ENCODE data around the gene RAMP2.

RAMP2 gene

DNA sequence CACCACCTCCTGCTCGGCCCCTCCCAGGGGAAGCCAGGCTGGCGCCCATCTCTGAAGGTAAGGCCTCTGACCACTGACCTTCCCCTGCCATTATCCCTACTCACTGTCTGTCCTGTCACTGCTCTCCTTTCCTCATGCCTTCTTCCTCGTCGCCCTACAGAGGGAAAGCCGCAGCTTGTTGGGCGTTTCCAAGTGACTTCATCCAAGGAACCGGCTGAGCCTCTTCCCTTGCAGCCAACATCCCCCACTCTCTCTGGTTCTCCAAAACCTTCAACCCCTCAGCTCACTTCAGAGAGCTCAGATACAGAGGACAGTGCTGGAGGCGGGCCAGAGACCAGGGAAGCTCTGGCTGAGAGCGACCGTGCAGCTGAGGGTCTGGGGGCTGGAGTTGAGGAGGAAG, 34.4 kb downstream of the RAMP2 start:
- DNase-seq: no peak

GRCh38 chr17:42796066-42796758, 35.2 kb downstream of the RAMP2 start:
- no peak for DNase-seq

DNA sequence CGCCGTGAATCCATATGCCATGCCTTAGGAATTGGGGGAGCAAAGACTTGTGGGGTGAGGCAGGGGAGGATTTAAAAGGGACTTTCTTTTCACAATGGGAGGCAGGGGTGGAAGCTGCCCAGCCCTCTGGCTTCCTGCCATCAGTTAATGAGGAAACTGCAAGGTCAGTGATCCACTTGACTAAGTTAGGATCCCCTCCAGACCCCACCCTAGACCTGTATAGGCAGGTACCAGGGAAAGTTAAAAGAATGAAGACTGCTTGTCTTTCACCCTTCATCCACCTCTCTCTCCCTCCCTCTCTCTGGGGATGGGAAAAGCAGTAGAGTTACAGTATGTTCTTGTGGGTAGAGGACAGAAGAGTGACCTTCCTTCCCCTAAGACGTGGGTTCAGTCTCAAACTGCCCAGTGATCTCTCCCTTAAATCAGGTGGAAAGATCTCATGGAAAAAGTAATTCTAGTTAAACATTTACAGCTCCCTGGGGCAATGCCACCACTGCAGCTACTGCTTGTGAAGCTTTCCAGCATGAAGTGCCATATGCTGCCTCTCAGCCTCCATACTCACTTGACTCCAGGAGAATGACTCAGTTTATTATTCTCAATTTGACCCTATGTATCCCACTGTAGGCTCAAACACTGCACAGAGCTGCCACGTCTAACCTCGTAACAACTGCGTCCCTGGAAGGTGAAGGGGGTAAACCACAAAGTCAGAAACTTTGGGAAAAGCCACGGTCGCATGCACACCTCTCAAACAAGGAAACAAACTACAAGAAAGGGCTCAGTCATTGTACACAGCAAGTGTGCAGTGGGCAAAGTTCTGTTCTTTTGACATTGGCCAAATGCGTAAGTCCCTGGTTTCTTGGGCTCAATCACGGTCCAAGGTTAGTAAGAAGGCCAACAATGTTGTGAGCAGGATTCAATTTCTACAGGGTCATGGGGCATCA, 36.3 kb downstream of the RAMP2 start:
- no peak for DNase-seq

GRCh38 chr17:42798011-42798382, 37.0 kb downstream of the RAMP2 start:
- no peak for DNase-seq

- DNase-seq: peak; percentile 91
These were observed 37.7 kb downstream of the RAMP2 start, which contains the start of the genes CNTD1 and COA3 for GRCh38 chr17:42798383-42799380. Gene CNTD1, plus strand, starts transcription at chr17:42798861. Its CDS starts 207 bp downstream, at chr17:42799068. Gene COA3, minus strand, starts transcription at chr17:42798704. Its CDS starts 23 bp downstream, at chr17:42798681.

DNA sequence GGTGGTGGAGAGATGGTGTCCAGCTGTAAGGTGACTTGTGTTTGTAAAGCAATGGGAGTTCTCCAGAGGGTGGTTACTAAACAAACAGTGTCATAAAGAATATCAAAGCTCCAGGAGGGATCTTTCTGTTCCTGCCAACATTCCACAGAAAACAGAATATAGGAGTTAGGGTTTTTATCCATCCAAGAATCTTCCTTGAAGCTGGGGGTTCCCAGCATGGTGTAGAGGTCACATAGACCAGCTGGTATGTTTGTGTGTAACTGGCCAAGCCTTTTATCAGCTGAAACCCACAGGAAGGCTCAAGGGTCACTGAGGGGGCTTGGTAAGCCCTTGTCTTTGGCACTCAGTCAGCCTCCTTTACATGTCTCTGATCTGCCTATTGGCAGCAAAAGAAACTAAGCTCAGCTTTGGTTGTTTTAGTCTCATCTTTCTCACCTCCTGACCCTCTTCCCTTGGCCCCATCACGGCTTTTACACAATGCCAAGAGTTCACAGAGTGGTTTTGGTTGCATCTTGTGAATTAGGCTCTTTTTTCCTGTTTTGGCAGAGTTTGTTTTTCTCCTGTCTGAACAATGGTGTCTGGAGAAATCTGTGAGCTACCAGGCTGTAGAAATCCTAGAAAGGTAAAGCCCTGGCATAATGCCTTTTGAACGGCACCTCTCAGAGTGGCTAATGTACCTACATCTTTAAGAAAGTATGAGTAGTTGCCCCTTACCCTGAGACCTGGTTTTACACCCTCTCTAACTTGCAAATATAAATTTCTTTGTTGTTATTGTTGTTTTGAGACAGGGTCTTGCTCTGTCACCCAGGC, 42.3 kb downstream of the RAMP2 start:
- DNase-seq: no peak

DNA sequence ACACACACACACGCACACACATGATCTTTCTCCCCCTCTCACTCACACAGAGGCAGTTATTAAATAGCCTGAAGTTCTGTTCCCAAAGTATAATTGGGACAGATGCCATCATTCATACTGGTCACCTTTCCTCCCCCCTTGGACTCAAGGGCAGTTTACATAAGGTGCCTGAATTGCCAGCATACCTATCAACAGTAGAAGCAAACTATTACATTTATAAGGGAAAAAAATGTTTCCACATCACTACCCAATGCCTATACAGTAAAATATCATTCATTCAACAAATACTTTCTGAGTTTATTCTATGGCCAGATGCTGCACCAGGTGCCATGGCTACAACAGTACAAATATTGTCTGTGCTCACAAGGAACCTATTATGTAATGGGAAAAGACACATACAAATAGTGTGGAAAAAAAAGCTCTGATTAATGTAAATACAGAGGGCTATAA, 43.9 kb downstream of the RAMP2 start:
- no peak for DNase-seq

DNA sequence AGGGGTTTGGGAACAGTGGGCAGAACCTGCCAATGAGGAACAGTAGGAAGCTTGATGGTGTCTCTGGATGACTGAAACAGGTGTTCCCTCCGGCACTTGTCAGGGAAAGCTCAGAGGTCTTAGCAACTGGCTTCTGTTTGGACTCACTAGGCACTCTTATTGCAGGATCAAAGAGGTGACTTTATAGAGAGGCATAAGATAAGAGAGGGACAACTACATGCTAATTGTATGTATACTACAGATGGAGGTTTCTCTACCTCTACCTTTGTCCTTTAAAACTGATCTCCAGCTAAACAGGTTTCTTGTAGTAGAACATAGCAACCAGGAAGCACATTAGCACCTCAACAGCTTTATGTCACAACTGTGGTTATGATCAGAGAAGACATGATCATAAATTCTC, 45.2 kb downstream of the RAMP2 start:
- DNase-seq: no peak

DNA sequence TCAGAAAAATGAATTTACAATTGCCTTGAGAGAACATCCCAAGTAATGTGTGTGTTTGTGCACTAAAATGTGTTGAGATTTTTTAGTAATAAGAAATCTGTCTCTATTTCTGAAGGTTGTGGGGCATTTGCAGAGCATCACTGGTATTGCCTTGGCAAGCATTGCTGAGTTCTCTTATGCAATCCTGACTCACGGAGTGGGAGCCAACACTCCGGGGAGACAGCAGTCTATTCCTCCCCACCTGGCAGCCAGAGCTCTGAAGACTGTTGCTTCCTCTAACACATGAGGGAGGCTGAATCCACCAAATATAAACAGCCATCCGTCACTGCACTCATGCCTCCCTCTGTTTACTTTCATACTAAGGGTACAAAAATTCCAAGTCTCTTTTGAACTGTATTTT, 48.2 kb downstream of the RAMP2 start:
- DNase-seq: no peak

Data from left hindlimb (tissue), 1 donor.